Common myeloid progenitor, CD34-positive (primary cell): ENCODE results near the gene SBF2.
"Not testable (repeated sequence)": the region's sequence is repeated elsewhere in the genome, so short reads cannot be mapped to it uniquely, and the experiment has no call there.

Experiments used
- CTCF ChIA-PET: fragments of 350-600 bp; sonication (Branson Sonifier 250); formaldehyde crosslinking; loops from one replicate; lab custom pipeline; 2021; ENCODE audit warnings: antibody characterized with exemption; lab: Charles Lee
- POLR2A ChIA-PET: fragments of 350-600 bp; sonication (Branson Sonifier 250); formaldehyde crosslinking; loops from one replicate; lab custom pipeline; 2021; ENCODE audit warnings: antibody characterized with exemption; lab: Charles Lee
- DNase-seq, 3 donors: peaks; one replicate each; pipeline versions ENCODE4 v3.0.0 to v3.0.0-alpha.2; 2013
- H3K27ac ChIP-seq, 2 experiments: 1 replicate in 1 of 2; 2 replicates in 1 of 2; pipeline ENCODE4 v1.7.0; 2013; ENCODE audit warnings: inconsistent platforms in 2 of 2, low read length in 2 of 2, mild to moderate bottlenecking in 2 of 2, low read depth in 1 of 2, moderate library complexity in 1 of 2; ENCODE audit not compliant: severe bottlenecking in 2 of 2, insufficient read depth in 1 of 2, poor library complexity in 1 of 2
- H3K27me3 ChIP-seq, 5 experiments: replicated peaks in 2 of 5; 1 replicate in 3 of 5; 2 replicates in 2 of 5; pipeline versions ENCODE4 v1.6.1 to v1.7.0; 2013; ENCODE audit warnings: low read length in 4 of 5, mild to moderate bottlenecking in 2 of 5, moderate library complexity in 2 of 5, inconsistent platforms in 1 of 5; ENCODE audit not compliant: insufficient read depth in 5 of 5, control insufficient read depth in 4 of 5
- H3K36me3 ChIP-seq, 4 experiments: 1 replicate in 2 of 4; 2 replicates in 2 of 4; pipeline versions ENCODE4 v1.6.1 to v1.7.0; 2013; ENCODE audit warnings: low read length in 3 of 4, control low read depth in 1 of 4, mild to moderate bottlenecking in 1 of 4; ENCODE audit not compliant: control insufficient read depth in 4 of 4, insufficient read depth in 4 of 4
- H3K4me1 ChIP-seq, 4 experiments: 1 replicate in 3 of 4; 2 replicates in 1 of 4; pipeline versions ENCODE4 v1.6.1 to v1.7.1; 2013; ENCODE audit warnings: low read length in 3 of 4, mild to moderate bottlenecking in 3 of 4, control low read depth in 1 of 4, inconsistent platforms in 1 of 4, moderate library complexity in 1 of 4; ENCODE audit not compliant: control insufficient read depth in 4 of 4, insufficient read depth in 4 of 4; ENCODE audit errors: control extremely low read depth in 1 of 4
- H3K4me3 ChIP-seq, 7 experiments: 1 replicate in 4 of 7; 2 replicates in 3 of 7; pipeline versions ENCODE4 v1.5.1 to v1.7.0; 2013; ENCODE audit warnings: mild to moderate bottlenecking in 7 of 7, low read length in 6 of 7, moderate library complexity in 6 of 7, inconsistent platforms in 2 of 7, low read depth in 2 of 7, control low read depth in 1 of 7; ENCODE audit not compliant: insufficient read depth in 4 of 7, control insufficient read depth in 1 of 7; ENCODE audit errors: extremely low read depth in 1 of 7
- H3K9me3 ChIP-seq, 5 experiments: 1 replicate in 4 of 5; 2 replicates in 1 of 5; pipeline versions ENCODE4 v1.6.1 to v1.7.1; 2013; ENCODE audit warnings: low read length in 4 of 5, mild to moderate bottlenecking in 2 of 5, inconsistent platforms in 1 of 5, low read depth in 1 of 5, moderate library complexity in 1 of 5; ENCODE audit not compliant: control insufficient read depth in 4 of 5, insufficient read depth in 2 of 5; ENCODE audit errors: control extremely low read depth in 1 of 5
- WGBS: methylation state at CpG from one replicate; pipeline ENCODE4 v1.1.5; 2013; ENCODE audit not compliant: insufficient coverage; 5-methylcytosine and 5-hydroxymethylcytosine counted together

SBF2 gene

DNA sequence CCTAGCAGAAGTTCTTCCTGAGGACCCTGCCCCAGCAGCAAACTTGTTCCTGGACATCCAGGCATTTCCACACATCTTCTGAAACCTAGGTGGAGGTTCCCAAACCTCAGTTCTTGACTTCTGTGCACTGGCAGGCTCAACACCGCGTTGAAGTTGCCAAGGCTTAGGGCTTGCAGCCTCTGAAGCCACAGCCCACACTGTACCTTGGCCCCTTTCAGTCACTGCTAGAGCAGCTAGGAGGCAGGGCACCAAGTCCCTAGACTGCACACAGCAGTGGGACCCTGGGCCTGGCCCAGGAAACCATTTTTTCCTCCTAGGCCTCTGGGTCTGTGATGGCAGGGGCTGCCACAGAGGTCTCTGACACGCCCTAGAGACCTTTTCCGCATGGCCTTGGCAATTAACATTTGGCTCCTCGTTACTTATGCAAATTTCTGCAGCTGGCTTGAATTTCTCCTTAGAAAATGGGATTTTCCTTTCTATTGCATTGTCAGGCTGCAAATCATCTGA lies 159.0 kb downstream of the SBF2 start:
- no peak for DNase-seq
- POLR2A ChIA-PET = no interaction called here
- 100% methylated on average over 5 of the region's 5 CpGs for WGBS
- no peaks in the 10 kb centered on the region for H3K4me1 ChIP-seq
- no peak overlapping the region for H3K4me3 ChIP-seq
- H3K9me3 ChIP-seq = peaks cover 0 to 10% (median 4%) of the 10 kb centered on the region in 5 experiments
- no peak overlapping the region for H3K27ac ChIP-seq
- CTCF ChIA-PET = no interaction called here
- no peaks in the 10 kb centered on the region for H3K27me3 ChIP-seq
- H3K36me3 ChIP-seq = peaks cover 0 to 3% (median 1%) of the 10 kb centered on the region in 4 experiments

DNA sequence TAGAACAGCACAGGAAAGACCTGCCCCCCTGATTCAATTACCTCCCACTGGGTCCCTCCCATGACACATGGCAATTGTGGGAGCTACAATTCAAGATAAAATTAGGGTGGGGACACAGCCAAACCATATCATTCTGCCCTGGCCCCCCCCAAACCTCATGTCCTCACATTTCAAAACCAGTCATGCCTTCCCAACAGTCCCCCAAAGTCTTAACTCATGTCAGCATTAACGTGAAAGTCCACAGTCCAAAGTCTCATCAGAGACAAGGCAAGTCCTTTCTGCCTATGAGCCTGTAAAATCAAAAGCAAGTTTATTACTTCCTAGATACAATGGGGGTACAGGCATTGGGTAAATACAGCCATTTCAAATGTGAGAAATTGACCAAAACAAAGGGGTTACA lies 159.8 kb downstream of the SBF2 start:
- H3K4me1 ChIP-seq, H3K4me3 ChIP-seq, POLR2A ChIA-PET, H3K27ac ChIP-seq, CTCF ChIA-PET, H3K36me3 ChIP-seq, H3K27me3 ChIP-seq, DNase-seq: not testable (repeated sequence)
- 100% methylated on average over 1 of the region's 1 CpG for WGBS
- peaks cover 0 to 10% (median 4%) of the 10 kb centered on the region in 5 experiments for H3K9me3 ChIP-seq

DNA sequence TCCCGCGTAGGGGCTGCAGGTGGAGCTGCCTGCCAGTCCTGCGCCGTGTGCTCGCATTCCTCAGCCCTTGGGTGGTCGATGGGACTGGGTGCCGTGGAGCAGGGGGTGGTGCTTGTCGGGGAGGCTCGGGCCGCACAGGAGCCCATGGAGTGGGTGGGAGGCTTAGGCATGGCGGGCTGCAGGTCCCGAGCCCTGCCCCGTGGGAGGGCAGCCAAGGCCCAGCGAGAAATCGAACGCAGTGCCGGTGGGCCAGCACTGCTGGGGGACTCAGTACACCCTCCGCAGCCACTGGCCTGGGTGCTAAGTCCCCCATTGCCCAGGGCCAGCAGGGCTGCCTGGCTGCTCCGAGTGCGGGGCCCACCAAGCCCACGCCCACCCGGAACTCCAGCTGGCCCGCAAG lies 160.8 kb downstream of the SBF2 start:
- H3K36me3 ChIP-seq, CTCF ChIA-PET, H3K4me1 ChIP-seq, H3K27me3 ChIP-seq, H3K27ac ChIP-seq, H3K9me3 ChIP-seq, H3K4me3 ChIP-seq, POLR2A ChIA-PET, DNase-seq: not testable (repeated sequence)
- WGBS = no CpG with 5 or more reads among the region's 23 CpGs

DNA sequence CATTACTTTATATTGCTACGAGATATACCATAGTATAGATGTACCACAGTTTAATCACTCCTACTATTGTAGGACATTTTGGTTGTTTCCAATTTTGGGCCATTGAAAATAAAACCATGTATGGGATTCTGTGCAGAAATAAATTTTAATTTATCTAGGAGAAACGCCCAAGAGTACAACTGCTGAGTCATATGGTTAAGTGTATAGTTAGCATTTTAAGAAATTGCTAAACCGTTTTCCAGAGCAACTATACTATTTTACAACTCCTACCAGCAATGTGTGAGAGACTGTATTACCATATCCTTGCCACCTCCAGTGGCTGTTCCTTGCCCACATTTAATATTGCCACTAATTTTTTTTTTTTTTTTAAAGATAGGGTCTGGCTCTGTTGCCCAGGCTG lies 163.1 kb downstream of the SBF2 start:
- ChIA-PET POLR2A (no interaction called here), CTCF (no interaction called here)
- H3K27me3 ChIP-seq = no peaks in the 10 kb centered on the region
- H3K4me3 ChIP-seq = no peak overlapping the region
- no CpG with 5 or more reads among the region's 3 CpGs for WGBS
- H3K27ac ChIP-seq = no peak overlapping the region
- H3K36me3 ChIP-seq = peaks cover 0 to 3% (median 1%) of the 10 kb centered on the region in 4 experiments
- H3K9me3 ChIP-seq = peaks cover 0 to 7% (median 4%) of the 10 kb centered on the region in 5 experiments
- DNase-seq = no peak
- peaks cover 0 to 4% (median 2%) of the 10 kb centered on the region in 4 experiments for H3K4me1 ChIP-seq

DNA sequence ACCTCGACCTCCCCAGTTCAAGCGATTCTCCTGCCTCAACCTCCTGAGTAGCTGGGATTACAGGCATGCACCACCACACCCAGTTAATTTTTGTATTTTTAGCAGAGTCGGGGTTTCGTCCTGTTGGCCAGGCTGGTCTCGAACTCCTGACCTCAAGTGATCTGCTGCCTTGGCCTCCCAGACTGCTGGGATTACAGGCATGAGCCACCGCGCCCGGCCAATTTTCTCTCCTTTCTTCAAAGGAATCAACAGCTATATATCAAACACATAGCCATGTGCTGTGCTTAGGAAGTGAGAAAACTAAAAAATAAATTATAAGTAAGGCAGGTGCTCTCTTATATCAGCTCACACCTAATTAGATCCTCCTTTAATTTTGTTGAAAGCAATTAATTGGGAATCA lies 164.8 kb downstream of the SBF2 start:
- H3K27me3 ChIP-seq, H3K4me3 ChIP-seq, CTCF ChIA-PET, H3K27ac ChIP-seq, POLR2A ChIA-PET, H3K4me1 ChIP-seq, H3K9me3 ChIP-seq, DNase-seq, H3K36me3 ChIP-seq: not testable (repeated sequence)
- WGBS = 94% methylated on average over 4 of the region's 8 CpGs

DNA sequence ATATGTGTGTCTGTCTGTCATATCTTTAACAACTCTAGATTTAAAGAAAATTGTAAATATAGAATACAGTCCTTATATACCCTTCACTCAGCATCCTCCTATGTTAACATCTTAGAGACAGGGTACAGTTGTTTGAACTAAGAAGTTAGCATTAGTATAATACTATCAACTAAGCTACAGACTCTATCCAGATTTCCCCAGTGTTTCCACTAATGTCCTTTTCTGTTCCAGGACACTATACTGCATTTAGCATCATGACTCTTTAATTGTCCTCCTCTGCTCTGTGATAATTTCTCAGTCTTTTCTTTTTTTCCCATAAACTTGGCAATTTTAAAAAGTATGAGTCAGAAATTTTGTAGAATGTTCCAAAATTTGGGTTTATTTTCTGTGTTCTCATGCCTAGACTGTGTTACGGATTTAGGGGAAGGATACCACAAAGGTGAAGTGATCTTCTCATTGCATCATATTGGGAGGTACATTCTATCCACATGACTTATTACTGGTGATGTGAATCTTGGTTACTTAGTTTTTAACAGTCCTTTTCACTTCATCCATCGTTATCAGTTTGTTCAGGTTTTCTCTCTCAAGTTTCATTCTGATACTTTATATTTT lies 168.4 kb downstream of the SBF2 start:
- Histone ChIP-seq H3K36me3 (no peaks in the 10 kb centered on the region), H3K4me3 (no peak overlapping the region), H3K4me1 (peaks cover 0 to 11% (median 3%) of the 10 kb centered on the region in 4 experiments), H3K27ac (no peak overlapping the region), H3K9me3 (no peaks in the 10 kb centered on the region), H3K27me3 (no peaks in the 10 kb centered on the region)
- WGBS = 100% methylated on average over 1 of the region's 2 CpGs
- ChIA-PET CTCF (no interaction called here), POLR2A (no interaction called here)
- DNase-seq = no peak

DNA sequence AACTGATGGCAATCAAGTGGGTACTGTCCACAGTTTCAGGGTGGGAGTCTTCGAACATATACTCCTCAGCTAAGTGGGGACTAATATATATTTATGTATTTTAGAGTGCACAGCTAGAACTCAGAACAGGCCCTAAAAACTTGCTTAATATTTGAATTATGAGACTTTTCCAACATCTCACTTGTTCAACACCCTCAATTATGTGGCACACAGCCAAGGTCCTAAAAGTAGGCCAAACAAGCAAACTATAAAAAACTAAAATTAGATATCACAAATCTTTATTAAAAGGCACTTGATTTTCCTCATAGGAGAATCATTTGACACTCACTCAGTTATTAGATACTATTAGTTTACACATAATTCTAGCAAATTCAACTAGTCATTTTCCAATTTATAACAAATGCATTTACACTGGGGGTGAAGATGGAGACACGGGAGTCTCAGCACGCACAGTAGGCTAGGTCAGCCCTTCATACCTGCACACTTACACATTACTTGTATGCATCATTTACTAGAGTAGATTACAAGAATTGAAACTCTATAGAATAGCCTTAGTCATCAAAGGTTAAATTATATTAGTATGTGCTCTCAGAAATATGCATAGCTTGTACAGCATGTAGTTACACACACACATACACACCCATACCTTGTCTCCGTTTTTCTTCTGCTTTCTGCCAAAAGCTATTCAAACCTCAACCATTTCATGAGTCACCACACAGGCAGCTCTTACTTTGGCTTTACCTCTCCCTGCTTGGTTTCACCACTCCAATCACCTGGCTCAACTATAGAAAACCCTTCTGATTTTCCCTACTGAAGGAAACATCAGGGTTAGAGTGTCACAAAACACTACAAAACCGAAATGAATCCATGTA lies 171.5 kb downstream of the SBF2 start:
- DNase-seq = peak; percentile 29 to 94 (median 86)
- Histone ChIP-seq H3K27me3 (no peaks in the 10 kb centered on the region), H3K4me3 (peak overlapping the region in 2 of 7 experiments; percentile 8 to 63), H3K9me3 (no peaks in the 10 kb centered on the region), H3K36me3 (no peaks in the 10 kb centered on the region), H3K27ac (no peak overlapping the region), H3K4me1 (peaks cover 0 to 11% (median 3%) of the 10 kb centered on the region in 4 experiments)
- CTCF ChIA-PET = interaction anchor here (1.0 kb wide), 1 partner anchor 45 kb away, joined by 3 read pairs; no protein-coding TSS in a partner anchor
- 8% methylated on average over 1 of the region's 5 CpGs for WGBS
- POLR2A ChIA-PET = no interaction called here
